H54 (cell line): ENCODE results near the gene C1GALT1.

Experiments used
- DNase-seq: peaks from one replicate; pipeline ENCODE4 v3.0.0; 2011; ENCODE audit warnings: low spot score, mixed read lengths; ENCODE audit not compliant: insufficient read length
- FAIRE-seq: peaks from 3 replicates; lab custom pipeline; 2011; peaks lifted over from hg19 to GRCh38; lab: Jason Lieb, UNC
- POLR2A ChIP-seq: IDR thresholded peaks from 2 replicates; pipeline ENCODE4 v1.6.1; 2011; ENCODE audit warnings: low read depth, mild to moderate bottlenecking, low read length

Gene C1GALT1

GRCh38 chr7:7247658-7248057 lies 65.3 kb downstream of the C1GALT1 start:
- FAIRE-seq (no peak), DNase-seq (no peak)
- no peak for TF ChIP-seq POLR2A

GRCh38 chr7:7249814-7250213 lies 67.5 kb downstream of the C1GALT1 start:
- TF ChIP-seq POLR2A = no peak
- FAIRE-seq (peak; percentile 87), DNase-seq (no peak)

- DNase-seq = no peak
- FAIRE-seq = peak; percentile 86
- no peak for TF ChIP-seq POLR2A
Observed at GRCh38 chr7:7251742-7252141, 69.4 kb downstream of the C1GALT1 start.

- TF ChIP-seq POLR2A = no peak
- DNase-seq (no peak), FAIRE-seq (no peak)
Observed at GRCh38 chr7:7254319-7254718, 72.0 kb downstream of the C1GALT1 start.

- FAIRE-seq = peak; percentile 23
- no peak for TF ChIP-seq POLR2A
- no peak for DNase-seq
Observed at GRCh38 chr7:7254908-7255307, 72.6 kb downstream of the C1GALT1 start.

GRCh38 chr7:7256731-7257274 lies 74.5 kb downstream of the C1GALT1 start:
- TF ChIP-seq POLR2A = no peak
- no peak for FAIRE-seq
- no peak for DNase-seq

GRCh38 chr7:7257899-7258692 lies 75.8 kb downstream of the C1GALT1 start:
- no peak for TF ChIP-seq POLR2A
- DNase-seq = no peak
- no peak for FAIRE-seq

GRCh38 chr7:7261863-7262262 lies 79.5 kb downstream of the C1GALT1 start:
- no peak for FAIRE-seq
- TF ChIP-seq POLR2A = no peak
- no peak for DNase-seq

GRCh38 chr7:7263297-7264230 lies 81.2 kb downstream of the C1GALT1 start:
- no peak for TF ChIP-seq POLR2A
- DNase-seq (no peak), FAIRE-seq (no peak)

GRCh38 chr7:7264306-7265040 lies 82.1 kb downstream of the C1GALT1 start:
- FAIRE-seq = no peak
- no peak for TF ChIP-seq POLR2A
- DNase-seq = no peak

- no peak for DNase-seq
- no peak for FAIRE-seq
- no peak for TF ChIP-seq POLR2A
Observed at GRCh38 chr7:7265081-7266075, 83.0 kb downstream of the C1GALT1 start.

GRCh38 chr7:7266257-7266881 lies 84.0 kb downstream of the C1GALT1 start:
- no peak for TF ChIP-seq POLR2A
- FAIRE-seq (no peak), DNase-seq (no peak)
